Measurements from ENCODE around the gene CHAT.

The CHAT gene

DNA sequence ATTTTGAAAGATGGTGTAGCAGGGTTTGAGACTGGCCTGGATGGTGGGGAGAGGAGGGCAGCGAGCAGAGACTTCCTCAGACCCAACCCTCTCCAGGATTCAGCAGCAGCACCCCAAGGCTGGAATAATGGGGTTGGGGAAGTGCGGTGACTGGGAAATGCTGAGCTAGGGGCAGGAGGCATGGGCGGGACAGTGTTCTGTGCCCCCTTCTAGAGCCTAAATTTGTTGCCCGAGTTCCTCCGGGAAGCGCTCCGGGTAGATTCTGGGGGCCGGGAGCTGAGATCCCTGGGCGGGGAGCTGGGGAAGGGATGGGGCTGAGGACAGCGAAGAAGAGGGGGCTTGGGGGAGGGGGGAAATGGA, at the start of gene CHAT:
Gene CHAT, plus strand, starts transcription at position 156 of the 360 bp plus-strand sequence. Its CDS starts 153 bp downstream, at position 309.
- no peak for DNase-seq

DNA sequence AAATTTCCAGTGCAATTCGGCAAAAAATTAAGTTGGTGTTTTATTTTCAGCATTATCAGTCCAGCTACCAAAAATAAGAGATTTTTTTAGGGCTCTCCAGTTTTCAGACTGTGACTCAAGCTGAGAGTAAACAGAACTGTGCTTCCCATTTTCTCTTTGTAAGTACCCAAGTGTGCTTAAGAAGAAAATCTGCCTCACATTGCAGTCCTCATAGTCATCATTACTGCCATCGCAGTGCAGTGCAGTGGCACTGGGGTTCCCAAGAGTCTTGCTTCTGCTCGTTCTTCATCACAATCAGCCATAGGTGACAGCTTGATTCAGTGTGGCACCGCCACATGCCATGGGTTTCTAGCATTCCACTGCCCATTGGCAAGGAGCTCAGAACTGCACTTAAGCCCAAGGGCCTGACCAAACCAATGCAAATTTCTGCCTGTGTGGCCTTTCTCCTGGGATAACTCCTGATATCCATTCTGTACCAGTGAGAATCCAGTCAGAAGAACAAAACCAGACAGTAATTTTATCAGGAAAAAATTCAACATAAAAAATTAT, 49.3 kb upstream of the CHAT start:
- DNase-seq: no peak

DNA sequence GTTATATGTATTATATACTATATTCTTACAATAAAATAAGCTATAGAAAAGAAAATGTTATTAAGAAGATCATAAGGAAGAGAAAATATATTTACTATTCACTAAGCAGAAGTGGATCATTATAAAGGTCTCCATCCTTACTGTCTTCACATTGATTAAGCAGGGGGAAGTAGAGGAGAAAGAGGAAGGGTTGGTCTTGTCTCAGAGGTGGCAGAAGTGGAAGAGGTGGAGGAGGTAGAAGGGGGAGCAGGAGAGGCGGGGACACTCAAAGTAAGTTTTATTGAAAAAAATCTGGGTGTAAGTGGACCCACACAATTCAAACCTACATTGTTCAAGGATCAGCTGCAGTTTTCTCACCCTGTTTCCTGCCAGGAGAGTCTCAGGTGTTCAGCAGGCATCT, 46.0 kb upstream of the CHAT start:
- DNase-seq: no peak

DNA sequence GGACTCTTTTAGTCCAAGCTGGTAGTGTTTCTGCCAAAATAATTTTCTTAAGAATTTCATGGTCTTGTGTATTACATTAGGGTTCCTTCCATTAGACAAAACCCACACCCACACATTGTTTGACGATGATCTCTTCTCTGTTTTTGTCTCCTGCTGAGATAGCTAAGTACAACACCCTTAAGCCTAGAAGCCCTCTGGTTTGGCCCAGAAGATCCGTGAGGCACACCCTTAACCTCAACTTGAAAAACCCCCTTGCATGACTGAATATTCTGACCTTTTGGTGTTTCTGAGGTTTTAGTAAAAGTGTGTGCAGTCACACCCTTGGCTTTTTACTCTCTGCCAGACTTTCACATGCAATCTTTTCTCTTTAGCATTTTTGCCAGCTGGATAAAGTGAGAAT, 45.6 kb upstream of the CHAT start:
- no peak for DNase-seq

DNA sequence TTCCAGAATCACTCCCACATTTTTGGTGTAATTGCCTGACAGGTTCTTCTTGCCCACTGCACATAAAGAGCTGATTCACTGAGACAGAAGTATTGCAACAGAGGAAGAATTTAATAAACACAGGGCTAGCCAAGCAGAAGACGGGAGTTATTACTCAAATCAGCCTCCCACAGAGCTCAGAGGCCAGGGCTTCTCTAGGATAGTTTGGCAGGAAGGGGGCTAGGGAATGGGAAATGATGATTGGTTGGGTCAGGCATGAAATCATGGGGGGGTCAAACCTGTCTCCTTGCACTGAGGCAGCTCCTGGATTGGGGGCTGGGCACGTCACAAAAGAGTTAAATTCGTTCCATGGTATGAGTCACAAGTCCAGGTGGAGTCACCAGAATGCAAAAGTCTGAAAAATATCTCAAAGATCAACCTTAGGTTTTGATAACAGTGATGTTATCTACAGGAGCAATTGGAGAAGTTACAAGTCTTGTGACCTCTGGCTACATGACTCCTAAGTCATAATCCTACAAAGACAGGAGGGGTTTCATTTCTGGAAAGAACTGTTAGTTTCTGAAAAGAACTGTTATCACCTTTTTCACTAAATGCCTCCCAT, 44.7 kb upstream of the CHAT start:
- DNase-seq: no peak

DNA sequence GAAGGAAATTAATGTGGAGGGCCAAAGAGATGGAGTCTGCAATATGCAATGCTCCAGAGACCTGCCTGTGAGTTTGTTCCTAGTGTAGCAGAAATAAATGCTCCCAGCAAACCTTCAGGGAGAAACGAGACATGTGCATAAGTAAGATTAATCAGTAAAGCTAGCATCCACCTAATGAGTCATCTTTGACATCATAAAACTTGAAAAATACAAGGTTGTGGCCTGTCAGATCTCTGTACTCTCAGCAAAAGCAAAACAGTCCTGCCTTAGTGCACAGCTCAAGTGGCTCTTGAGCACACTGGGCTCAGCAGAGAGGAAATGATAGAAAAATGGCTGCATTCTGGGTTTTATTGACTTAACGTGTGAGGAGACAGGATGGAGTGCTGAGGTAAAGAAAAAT, 42.4 kb upstream of the CHAT start:
- DNase-seq: no peak

DNA sequence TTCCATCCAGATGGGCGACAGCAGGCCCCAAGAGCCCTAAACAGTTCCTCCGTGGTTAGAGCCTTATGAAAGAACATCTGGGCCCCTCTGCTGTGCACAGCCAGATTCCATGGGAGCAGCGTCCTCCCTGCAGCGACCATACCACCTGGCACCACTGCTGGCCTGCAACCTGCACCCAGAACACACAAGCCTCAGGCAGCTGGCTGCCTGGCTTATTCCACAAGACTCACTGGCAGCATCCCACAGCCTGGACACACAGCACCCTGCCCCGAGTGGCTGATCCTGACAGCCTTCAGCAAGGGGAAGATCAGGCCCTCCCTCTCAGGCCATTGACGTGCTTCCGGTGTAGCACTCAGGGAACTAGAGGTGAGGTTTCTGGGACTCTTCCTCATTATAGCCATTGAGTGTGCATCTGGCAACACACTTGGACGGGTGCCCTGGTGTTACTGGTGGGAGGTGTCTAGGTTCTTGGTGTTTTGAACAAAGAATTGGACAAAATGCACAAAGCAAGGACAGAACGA, 41.2 kb upstream of the CHAT start:
- no peak for DNase-seq

DNA sequence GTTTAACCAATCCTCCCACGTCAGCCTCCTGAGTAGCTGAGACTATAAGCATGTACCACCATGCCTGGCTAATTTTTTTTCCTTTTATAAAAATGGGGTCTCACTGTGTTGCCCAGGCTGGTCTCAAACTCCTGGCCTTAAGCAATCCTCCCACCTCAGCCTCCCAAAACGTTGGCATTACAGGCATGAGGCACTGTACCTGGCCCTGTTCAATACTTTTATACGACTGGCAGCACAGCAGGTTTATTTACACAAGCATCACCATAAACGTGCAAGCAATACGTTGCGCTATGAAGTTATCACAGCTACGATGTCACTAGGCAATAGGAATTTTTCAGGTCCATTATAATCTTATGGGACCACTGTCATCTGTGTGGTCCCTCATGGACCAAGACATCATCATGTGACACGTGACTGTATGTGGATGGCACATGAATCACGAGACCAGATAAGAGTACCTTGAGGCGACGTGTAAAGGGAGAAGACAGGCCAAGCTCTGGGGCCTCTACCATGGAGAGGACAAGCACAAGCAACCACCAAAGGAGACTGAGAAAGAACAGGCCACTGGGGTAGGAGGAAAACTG, 38.3 kb upstream of the CHAT start:
- no peak for DNase-seq

DNA sequence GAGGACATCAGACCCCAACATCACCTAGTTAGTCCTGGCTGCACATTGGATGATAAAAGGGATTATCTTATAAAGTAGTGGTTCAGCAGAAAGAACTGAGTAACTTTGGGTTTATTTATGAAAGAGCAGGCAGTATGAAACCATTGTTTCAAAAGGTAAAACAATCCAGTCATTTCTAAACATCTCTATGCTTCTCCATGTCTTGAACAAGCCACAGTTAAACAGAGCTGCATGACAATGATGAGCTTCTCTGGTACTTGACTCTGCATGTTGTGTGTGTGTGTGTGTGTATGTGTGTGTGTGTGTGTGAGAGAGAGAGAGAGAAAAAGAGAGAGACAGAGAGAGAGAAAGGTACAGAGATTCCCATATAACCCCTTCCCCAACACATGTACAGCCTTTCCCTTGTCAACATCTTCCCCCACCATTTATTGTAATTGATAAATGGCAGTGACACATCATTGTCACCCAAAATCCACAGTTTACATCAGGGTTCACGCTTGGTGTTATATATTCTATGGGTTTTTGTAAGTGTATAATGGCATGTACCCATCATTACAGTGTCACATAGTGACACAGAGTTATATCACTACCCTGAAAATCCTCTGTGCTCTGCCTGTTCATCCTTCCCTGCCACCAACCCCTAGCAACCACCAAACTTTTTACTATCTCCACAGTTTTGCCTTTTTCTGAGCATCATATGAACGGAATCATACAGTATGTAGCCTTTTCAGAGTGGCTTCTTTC, 36.5 kb upstream of the CHAT start:
- no peak for DNase-seq

DNA sequence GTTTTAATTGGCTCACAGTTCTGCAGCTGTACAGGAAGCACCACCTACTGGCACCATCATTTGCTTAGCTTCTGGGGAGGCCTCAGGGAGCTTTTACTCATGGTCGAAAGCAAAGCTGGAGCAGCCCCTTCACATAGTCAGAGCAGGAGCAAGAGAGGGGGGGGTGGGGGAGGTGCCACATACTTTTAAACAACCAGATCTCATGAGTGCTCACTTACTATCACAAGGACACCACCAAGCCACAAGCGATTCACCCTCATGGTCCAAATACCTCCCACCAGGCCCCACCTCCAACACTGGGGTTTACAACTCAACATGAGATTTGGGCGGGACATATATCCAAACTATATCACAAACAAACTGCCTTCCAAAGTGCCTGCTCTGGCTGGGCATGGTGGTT, 35.4 kb upstream of the CHAT start:
- DNase-seq: no peak

DNA sequence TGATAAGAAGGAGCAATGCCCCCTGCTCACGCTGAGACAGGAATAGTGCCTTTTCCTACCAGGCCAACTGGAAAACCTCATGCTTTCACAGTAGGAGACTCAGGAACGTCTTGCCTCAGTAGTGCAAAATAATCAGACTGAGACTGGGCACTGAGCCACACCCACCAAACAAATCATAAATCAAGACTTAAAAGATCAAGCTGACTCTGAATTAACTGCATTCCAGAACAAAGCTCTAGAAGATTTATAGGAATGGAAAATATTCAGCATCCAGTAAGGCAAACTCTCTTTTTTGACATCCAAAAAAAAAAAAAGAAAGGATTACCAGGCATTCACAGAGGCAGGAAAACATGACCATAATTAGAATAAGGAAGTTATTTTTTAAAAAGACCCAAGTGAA, 34.2 kb upstream of the CHAT start:
- no peak for DNase-seq

DNA sequence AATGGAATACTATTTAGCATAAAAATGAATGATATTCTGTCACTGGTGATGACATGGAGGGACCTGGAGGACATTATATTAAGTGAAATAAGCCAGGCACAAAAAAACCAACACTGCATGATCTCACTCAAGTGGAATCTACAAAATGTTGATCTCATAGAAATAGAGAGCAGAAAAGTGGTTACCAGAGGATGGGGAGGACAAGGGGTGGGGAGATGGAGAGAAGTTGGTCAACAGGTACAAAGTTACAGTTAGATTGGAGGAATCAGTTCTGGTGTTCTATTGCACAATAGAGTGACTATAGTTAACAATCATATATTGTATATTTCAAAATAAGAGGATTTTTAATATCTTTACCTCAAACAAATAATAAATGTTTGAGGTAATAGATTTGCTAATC, 28.4 kb upstream of the CHAT start:
- DNase-seq: no peak

DNA sequence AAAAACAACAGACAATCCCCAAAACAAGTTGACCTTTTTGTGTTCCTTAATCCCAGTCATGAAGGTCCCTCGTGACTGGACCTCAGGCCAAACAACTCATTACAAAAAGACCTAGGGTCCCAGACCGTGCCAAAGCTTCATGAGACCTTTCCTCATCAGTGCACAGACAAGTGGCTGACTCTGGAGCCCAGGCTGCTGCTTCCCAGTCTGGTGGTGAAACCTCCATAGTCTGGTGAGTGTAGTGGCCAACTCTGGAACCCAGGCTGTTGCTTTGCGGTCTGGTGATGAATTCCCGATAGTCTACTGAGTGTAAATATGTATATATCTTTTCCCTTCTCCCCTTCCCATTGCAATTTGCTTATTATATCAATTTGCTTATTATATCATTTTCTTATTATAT, 25.9 kb upstream of the CHAT start:
- no peak for DNase-seq

DNA sequence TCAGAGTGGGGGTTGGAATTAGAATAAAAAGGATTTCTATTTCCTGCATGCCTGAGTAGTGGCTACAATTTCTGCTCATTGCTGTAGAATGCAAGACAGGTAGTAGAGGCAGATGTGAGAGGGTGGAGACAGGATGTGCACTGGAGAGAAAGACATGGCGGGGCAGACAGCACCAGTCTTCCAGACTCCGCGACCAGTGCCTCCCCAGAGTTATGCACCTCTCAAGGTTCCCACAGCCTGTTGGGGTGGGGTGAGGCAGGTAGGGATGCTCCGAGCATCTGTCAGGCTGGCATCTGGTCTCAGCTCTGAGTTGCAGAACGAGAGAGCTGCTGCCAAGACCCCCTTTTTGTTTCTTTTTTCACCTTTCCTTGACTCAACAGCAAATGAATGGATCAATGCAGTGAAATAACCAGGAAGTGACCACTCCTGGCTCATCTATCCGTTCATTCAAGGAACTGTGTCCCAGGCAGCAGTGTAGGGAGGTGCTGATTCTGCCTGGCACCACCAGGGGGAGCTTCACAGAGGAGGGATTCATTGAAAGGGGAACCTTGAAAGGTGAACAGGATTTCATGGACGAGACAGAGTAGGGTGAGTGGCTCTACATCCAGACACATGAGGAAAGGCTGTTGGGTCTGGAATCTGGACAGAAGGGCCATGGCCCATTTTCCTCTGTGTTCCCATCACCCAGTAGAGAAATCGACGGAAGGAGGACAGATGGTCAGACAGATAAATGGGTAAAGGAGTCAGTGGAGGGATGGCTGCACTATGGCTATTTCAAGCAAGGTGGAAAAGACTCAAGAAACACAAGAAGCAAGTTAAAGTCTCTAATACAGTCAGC, 20.9 kb upstream of the CHAT start:
- peak; percentile 47 for DNase-seq

DNA sequence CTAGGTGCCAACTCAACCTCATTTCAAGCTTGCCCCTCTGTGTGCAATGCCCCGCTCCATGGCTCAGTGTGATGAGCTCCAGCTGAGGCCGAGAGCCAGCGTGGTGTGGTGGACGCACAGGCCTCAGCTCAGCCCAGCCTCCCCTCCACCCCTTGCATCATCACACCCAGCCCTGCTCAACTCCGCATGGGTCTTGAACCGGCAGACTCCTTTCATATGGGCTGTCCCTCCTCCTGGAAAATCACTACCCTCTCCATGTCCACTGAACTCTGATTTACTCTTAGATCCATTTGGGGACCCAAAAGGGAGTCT, 20.3 kb upstream of the CHAT start:
- DNase-seq: no peak

DNA sequence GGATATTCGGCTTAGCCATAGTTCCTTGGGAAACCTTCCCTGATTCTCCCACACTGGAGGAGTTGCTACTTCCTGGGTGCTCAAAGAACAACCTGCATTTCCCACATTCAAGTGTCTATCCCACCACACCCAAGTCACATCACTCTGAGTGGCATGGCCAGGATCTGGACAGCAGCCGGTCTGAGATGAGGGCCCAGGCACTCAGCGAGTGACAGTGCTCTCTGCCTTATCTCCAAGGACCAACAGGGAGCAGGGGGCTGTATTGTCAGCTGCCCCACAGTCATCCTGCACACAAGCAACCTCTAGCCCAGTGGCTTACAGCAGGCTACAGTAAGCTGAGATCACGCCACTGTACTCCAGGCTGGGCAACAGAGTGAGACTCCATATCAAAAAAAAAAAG, 19.8 kb upstream of the CHAT start:
- DNase-seq: no peak

DNA sequence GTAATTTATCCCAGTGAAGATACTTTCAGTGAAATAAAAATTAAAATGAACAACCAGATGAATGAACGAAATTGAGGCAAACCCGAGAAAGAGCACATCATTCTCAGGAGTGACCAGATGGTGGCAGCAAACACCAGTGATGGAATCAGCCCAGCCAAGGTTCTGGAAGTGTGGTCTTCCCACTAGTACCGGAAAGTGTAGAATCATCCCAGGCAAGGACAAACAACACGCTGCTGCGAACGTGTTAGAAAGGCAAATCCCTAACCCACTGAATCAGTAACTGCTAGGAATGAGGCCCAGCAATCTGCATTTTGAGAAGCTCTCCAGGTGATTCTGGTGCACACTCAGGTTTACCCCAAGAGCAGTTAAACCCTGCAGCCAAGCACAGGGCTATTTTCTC, 19.2 kb upstream of the CHAT start:
- DNase-seq: no peak

DNA sequence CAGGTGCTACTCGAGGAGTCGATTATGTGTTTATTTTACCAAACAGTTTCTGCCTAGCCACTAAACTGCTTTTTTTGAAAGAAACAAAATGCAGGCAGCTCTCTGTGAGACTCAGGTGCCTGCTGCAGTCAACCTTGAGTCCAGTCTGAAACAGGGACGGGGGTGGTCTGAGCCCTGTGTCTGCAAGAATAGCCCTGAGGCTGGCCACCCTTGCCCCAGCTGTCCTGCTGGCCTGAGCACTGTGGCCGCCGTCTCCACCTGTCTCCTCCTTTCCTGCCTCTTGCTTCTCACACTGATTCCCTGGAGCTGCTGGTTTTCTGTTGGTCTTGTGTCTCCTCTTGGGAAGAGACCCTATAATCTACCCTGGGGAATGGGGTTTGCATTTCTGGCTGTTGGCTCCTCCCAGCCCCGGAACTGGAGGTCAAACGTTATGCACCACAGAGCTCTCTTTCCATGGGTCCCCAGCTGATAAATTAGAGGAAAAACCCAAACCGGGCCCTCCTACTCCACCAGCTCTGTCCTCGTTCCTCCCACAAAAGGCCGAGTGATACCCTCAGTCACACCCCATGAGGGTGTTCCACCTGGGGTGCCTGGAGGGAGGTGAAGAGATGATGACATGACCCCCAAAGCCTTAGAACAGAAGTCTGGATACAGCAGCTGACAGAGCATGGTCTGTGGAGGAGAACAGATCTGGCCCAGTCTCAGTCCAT, 18.7 kb upstream of the CHAT start:
- DNase-seq: no peak

DNA sequence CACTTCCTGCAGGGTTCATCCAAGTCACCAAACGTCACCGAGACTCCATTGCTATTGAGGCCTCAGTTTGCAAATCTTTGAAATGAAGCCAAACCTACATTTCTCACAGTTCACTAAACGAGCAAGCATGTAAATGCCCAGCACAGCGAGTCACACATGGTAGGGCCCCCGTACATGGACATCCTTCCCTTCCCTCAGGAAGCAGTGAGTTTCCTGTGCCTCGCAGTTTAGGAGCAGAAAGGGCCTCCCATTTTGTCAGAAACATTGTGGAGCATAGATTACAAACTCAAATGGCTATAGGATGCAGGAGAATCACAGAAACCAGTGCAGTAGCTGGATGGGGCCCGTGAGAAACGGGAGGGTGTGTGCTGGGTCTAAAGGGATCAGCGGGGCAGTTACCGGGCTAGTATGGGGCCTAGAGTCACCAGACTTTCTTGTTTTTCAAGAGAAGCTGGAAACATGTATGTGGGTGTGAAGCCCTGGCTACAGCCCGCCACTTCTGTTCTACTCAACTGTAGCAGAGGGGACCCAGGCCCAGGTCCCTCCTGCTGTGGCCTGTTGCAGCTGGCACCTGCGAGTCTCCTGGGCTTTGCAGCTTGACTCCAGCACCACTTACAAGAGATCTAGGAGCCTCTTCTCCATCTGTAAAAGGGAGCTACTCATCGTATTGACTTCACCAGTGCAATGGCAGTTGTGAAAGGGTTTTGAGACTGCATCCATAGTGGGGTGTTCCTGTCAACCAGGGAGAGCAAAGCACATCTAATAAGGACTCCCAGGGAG, 17.9 kb upstream of the CHAT start:
- DNase-seq: no peak

DNA sequence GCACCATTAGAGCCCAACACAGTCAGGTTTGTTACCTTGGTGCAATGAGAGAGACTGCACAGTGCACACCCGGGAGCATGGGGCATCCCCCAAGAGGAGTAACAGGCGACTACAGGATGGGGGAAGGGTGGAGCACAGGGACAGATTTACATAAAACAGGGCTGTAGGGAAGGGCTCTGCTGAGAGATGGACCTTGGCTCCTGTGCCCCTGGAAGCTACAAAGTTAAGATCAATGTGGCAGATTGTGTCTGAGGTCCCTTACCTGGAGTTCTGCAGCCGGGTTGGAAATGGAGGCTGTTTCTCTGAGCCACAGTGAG, 17.4 kb upstream of the CHAT start:
- no peak for DNase-seq

DNA sequence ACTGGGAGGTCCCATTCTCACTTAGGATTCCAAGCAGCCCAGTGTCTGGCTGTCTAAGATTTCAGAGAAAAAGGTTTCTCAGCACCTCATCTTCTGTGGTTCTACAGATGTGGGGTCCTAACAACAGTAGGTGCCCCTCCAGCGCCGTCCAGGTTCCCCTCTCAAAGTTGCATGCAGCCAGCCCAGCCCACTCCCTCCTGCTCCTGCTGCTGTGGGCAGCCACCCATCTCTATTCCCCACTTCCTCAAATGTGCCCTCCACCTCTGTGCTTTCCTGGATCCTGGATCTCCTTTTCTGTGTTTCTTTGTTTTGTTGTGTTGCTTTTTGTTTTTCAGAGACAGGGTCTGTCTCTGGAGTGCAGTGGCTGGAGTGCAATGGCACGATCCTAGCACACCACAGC, 17.0 kb upstream of the CHAT start:
- DNase-seq: no peak
